HepG2 (cell line): ENCODE measurements around the gene ECE2. TPM values are rescaled to one million over a fixed set of nuclear protein-coding genes. Genes with fewer than 3 reads are reported as not detected.

Source experiments
- ATAC-seq: fragments of 200-7000 bp; cut with Tn5 transposase; 3 replicates; pipeline ENCODE4 v1.9.1; 2020; ENCODE audit warnings: mild to moderate bottlenecking, moderate library complexity
- BruUV-seq: library from RNA; stranded (reverse); fragments of 400-500 nt; replicated peaks from 2 replicates; lab custom pipeline; 2021; lab: Mats Ljungman, UMichigan
- CTCF ChIA-PET: fragments of 300-600 bp; formaldehyde crosslinking; extraction: SDS; loops from one replicate; lab custom pipeline; 2021; ENCODE audit warnings: low total read pairs, inconsistent platforms, low intra/inter-chr PET ratio; lab: Yijun Ruan, JAX
- POLR2A ChIA-PET: fragments of 350-600 bp; sonication (Branson Sonifier 250); formaldehyde crosslinking; loops from one replicate; lab custom pipeline; 2020; ENCODE audit warnings: antibody characterized with exemption, inconsistent platforms; lab: Yijun Ruan, JAX
- DNase-seq: peaks from one replicate; pipeline ENCODE4 v3.0.0-alpha.2; 2015; ENCODE audit warnings: low spot score
- FAIRE-seq: peaks from 3 replicates; lab custom pipeline; 2011; peaks lifted over from hg19 to GRCh38; lab: Jason Lieb, UNC
- H2AFZ ChIP-seq: one replicate; pipeline ENCODE4 v1.6.1; 2011; ENCODE audit warnings: low read length, inconsistent platforms
- H3K27ac ChIP-seq: fragments of 300-600 bp; 3 replicates; pipeline ENCODE4 v1.8.0; 2011; ENCODE audit warnings: mixed run types, mild to moderate bottlenecking, mixed read lengths, low read length, inconsistent platforms; ENCODE audit not compliant: insufficient read depth; ENCODE audit errors: extremely low read length
- H3K27me3 ChIP-seq, 2 experiments: fragments of 200-600 bp in 1 of 2; 2 replicates in 1 of 2; 3 replicates in 1 of 2; pipeline versions ENCODE4 v1.6.0 to v1.8.0; 2011; ENCODE audit warnings: low read length in 2 of 2, mild to moderate bottlenecking in 2 of 2, moderate library complexity in 2 of 2, inconsistent platforms in 1 of 2; ENCODE audit not compliant: insufficient read depth in 2 of 2, control insufficient read depth in 1 of 2
- H3K36me3 ChIP-seq, 2 experiments: fragments of 200-600 bp in 1 of 2; replicated peaks in 1 of 2; 2 replicates in 1 of 2; 3 replicates in 1 of 2; pipeline versions ENCODE4 v1.5.1 to v1.8.0; 2011; ENCODE audit warnings: low read length in 2 of 2, inconsistent platforms in 1 of 2; ENCODE audit not compliant: insufficient read depth in 2 of 2, control insufficient read depth in 1 of 2
- H3K4me1 ChIP-seq: 2 replicates; pipeline ENCODE4 v1.5.1; 2012; ENCODE audit warnings: low read length, inconsistent platforms; ENCODE audit not compliant: insufficient read depth
- H3K4me2 ChIP-seq: 2 replicates; pipeline ENCODE4 v1.6.0; 2011; ENCODE audit warnings: low read depth, low read length, inconsistent platforms
- H3K4me3 ChIP-seq, 3 experiments: fragments of 200-600 bp in 1 of 3; sonication (generic), shearing (Covaris generic) in 1 of 3; replicated peaks in 1 of 3; 2 replicates each; pipeline ENCODE4 v1.5.1; 2011 to 2016; ENCODE audit warnings: low read length in 3 of 3, inconsistent platforms in 2 of 3, low read depth in 2 of 3, mild to moderate bottlenecking in 2 of 3, control low read depth in 1 of 3, mixed read lengths in 1 of 3; ENCODE audit not compliant: insufficient read depth in 1 of 3
- H3K79me2 ChIP-seq: one replicate; pipeline ENCODE4 v1.6.1; 2011; ENCODE audit warnings: low read length, inconsistent platforms; ENCODE audit not compliant: insufficient read depth
- H3K9ac ChIP-seq: 2 replicates; pipeline ENCODE4 v1.6.0; 2011; ENCODE audit warnings: mild to moderate bottlenecking, low read depth, low read length, inconsistent platforms; ENCODE audit not compliant: insufficient read depth
- H3K9me3 ChIP-seq: 2 replicates; pipeline ENCODE4 v1.5.1; 2012; ENCODE audit warnings: mild to moderate bottlenecking, low read length
- H4K20me1 ChIP-seq: 2 replicates; pipeline ENCODE4 v1.6.0; 2011; ENCODE audit warnings: inconsistent platforms, mild to moderate bottlenecking, low read length, moderate library complexity; ENCODE audit not compliant: insufficient read depth
- AGO2 ChIP-seq: fragments of 200-400 bp; formaldehyde crosslinking; optimal IDR thresholded peaks from 2 replicates; pipeline ENCODE3; 2017; ENCODE audit warnings: mild to moderate bottlenecking, low read depth, low read length, moderate library complexity
- RBFOX2 ChIP-seq: fragments of 200-400 bp; formaldehyde crosslinking; IDR thresholded peaks from 2 replicates; pipeline ENCODE4 v1.6.1; 2017; ENCODE audit warnings: low read depth, mild to moderate bottlenecking, low read length
- SSRP1 ChIP-seq: IDR thresholded peaks from 2 replicates; pipeline ENCODE4 v1.6.1; 2016; ENCODE audit warnings: control low read depth
- ZNF576 ChIP-seq: sonication (generic); formaldehyde crosslinking; IDR thresholded peaks from 2 replicates; pipeline ENCODE4 v1.4.0; 2020; ENCODE audit warnings: mild to moderate bottlenecking, missing genetic modification reagents
- WGBS: methylation state at CpG from one replicate; pipeline ENCODE4 v1.1.6; 2017; ENCODE audit warnings: low lambda C conversion rate; 5-methylcytosine and 5-hydroxymethylcytosine counted together
- in situ Hi-C: cut with HindIII; loops from 2 replicates; pipeline ENCODE4 v1.10.0; 2017; ENCODE audit warnings: low pct_unique_long_range_greater_than_20kb; ENCODE audit not compliant: extremely low pct_ligation_motif_present
- intact Hi-C: fragments of 100-400 bp; cut with micrococcal nuclease; formaldehyde crosslinking; loops from one replicate; pipeline ENCODE4 v1.10.0; 2022; ENCODE audit not compliant: unreplicated experiment
- polyA plus RNA-seq, 8 experiments: library from polyadenylated mRNA; depleted of rRNA in 3 of 8; stranded (reverse) in 7 of 8; unstranded in 1 of 8; fragments of >200 nt; fragmentation: Illumina TruSeq in 4 of 8; extraction: Trizol in 4 of 8; gene quantifications; 2 replicates each; pipeline versions ENCODE4 v1.2.1 to v1.2.3, GENCODE V29; 2011 to 2016; ENCODE audit warnings: low read depth in 4 of 8, missing spikeins in 1 of 8, mixed read lengths in 1 of 8; ENCODE audit not compliant: insufficient read depth in 1 of 8
- total RNA-seq, 5 experiments: library from RNA; depleted of rRNA; stranded (reverse); fragments of >200 nt; fragmentation: Illumina TruSeq; extraction: Trizol; gene quantifications; 2 replicates each; pipeline ENCODE4 v1.2.3, GENCODE V29; 2016; ENCODE audit warnings: low read depth in 1 of 5
- TF ChIP-seq, protein P1 (sequence below): sonication (generic); formaldehyde crosslinking; IDR thresholded peaks from 2 replicates; pipeline ENCODE4 v1.5.0; 2020; ENCODE audit warnings: missing genetic modification reagents

Gene ECE2
- total and polyA plus RNA-seq, 2 of the 13 experiments (the other 11 are each of a cell fraction or from before 2014, with no cell fraction given) = not detected

- H3K9me3 ChIP-seq = no peaks in the 10 kb centered on the region
- FAIRE-seq = no peak
- TSS peak; percentile 31 for BruUV-seq
- intact Hi-C loops = no loop called here
- peaks cover 19% of the 10 kb centered on the region for H3K4me1 ChIP-seq
- H3K9ac ChIP-seq = no peak overlapping the region
- no peak for ATAC-seq
- 96% methylated on average over 19 of the region's 20 CpGs for WGBS
- H3K36me3 ChIP-seq = peaks cover 62 to 95% of the 10 kb centered on the region in 2 experiments
- peaks cover 26% of the 10 kb centered on the region for H3K79me2 ChIP-seq
- peak; percentile 89 for TF ChIP-seq AGO2
- peak; percentile 62; the same call in 1 of the 2 replicates for TF ChIP-seq RBFOX2
- no peak for TF ChIP-seq ZNF576
- TF ChIP-seq, protein P1, sequence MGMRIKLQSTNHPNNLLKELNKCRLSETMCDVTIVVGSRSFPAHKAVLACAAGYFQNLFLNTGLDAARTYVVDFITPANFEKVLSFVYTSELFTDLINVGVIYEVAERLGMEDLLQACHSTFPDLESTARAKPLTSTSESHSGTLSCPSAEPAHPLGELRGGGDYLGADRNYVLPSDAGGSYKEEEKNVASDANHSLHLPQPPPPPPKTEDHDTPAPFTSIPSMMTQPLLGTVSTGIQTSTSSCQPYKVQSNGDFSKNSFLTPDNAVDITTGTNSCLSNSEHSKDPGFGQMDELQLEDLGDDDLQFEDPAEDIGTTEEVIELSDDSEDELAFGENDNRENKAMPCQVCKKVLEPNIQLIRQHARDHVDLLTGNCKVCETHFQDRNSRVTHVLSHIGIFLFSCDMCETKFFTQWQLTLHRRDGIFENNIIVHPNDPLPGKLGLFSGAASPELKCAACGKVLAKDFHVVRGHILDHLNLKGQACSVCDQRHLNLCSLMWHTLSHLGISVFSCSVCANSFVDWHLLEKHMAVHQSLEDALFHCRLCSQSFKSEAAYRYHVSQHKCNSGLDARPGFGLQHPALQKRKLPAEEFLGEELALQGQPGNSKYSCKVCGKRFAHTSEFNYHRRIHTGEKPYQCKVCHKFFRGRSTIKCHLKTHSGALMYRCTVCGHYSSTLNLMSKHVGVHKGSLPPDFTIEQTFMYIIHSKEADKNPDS (CRISPR knock-in tag) = no peak
- TF ChIP-seq SSRP1 = no peak
- H3K27ac ChIP-seq = no peak overlapping the region
- in situ Hi-C loops = no loop called here
- H4K20me1 ChIP-seq = peaks cover 21% of the 10 kb centered on the region
- POLR2A ChIA-PET = interaction anchor here (1.4 kb wide), 1 partner anchor 22 kb away, joined by 3 read pairs; no protein-coding TSS in a partner anchor
- H2AFZ ChIP-seq = no peak overlapping the region
- CTCF ChIA-PET = no interaction called here
- no peaks in the 10 kb centered on the region for H3K27me3 ChIP-seq
- no peak for DNase-seq
- H3K4me2 ChIP-seq = no peak overlapping the region
- H3K4me3 ChIP-seq = no peak overlapping the region
Measured at GRCh38 chr3:184322731-184323487, 47.1 kb downstream of the ECE2 start.
